ENCODE results near the gene NCDN. TPM values are rescaled to one million over a fixed set of nuclear protein-coding genes. Genes with fewer than 3 reads are reported as not detected.

The NCDN gene
- total RNA-seq, 2 donors from 2014 or later: 14.3 to 20.1 TPM

- ATAC-seq (peak; percentile 59), DNase-seq (peak; percentile 57 to 84 (median 62))
- TF ChIP-seq CTCF (IDR thresholded peaks at IDR 0.05) (no peak), POLR2A (IDR thresholded peaks at IDR 0.05) (peak in 2 of 3 donors; percentile 40)
- Histone ChIP-seq H3K36me3 (replicated peaks in 1 of 2; ENCODE audit: insufficient read depth in 1 of 2, low read depth in 2 of 2) (no peaks in the 10 kb centered on the region), H3K27ac (no peak within 1 kb of the TSS), H3K27me3 (no peaks in the 10 kb centered on the region), H3K4me3 (peak within 1 kb of the TSS; percentile 38 to 45), H3K4me1 (peaks cover 13% of the 10 kb centered on the region), H3K9me3 (no peaks in the 10 kb centered on the region)
- intact Hi-C loops (cut with DNase I): loop anchor here (5.0 kb wide), 2 partner anchors 139 to 154 kb away; no protein-coding TSS in a partner anchor
- WGBS, 2 donors: 23% methylated on average over 63 of the region's 95 CpGs; no CpG with 5 or more reads in 1 of the 2 donors
Measured at GRCh38 chr1:35573198-35574124, 15.9 kb downstream of the NCDN start, which contains the start of gene TFAP2E. Gene TFAP2E (plus strand): TSS chr1:35573314. CDS start chr1:35573578, 264 bp downstream.

GRCh38 chr1:35574125-35574654 is 16.6 kb downstream of the NCDN start:
- H3K27ac ChIP-seq: no peak overlapping the region
- DNase-seq: no peak
- H3K4me1 ChIP-seq: peaks cover 13% of the 10 kb centered on the region
- no peak for TF ChIP-seq CTCF (IDR thresholded peaks at IDR 0.05)
- no peak for TF ChIP-seq POLR2A (IDR thresholded peaks at IDR 0.05)
- H3K9me3 ChIP-seq: no peaks in the 10 kb centered on the region
- intact Hi-C loops (cut with DNase I): loop anchor here (5.0 kb wide), 2 partner anchors 138 to 153 kb away; no protein-coding TSS in a partner anchor
- no peaks in the 10 kb centered on the region for H3K27me3 ChIP-seq
- no peak overlapping the region for H3K4me3 ChIP-seq
- H3K36me3 ChIP-seq (replicated peaks in 1 of 2; ENCODE audit: insufficient read depth in 1 of 2, low read depth in 2 of 2): no peaks in the 10 kb centered on the region
- no peak for ATAC-seq
- 75 to 91% methylated on average over 7 to 48 of the region's 48 CpGs for WGBS, 2 donors

GRCh38 chr1:35574655-35575415 is 17.2 kb downstream of the NCDN start:
- Histone ChIP-seq H3K27ac (no peak overlapping the region), H3K36me3 (replicated peaks in 1 of 2; ENCODE audit: insufficient read depth in 1 of 2, low read depth in 2 of 2) (no peaks in the 10 kb centered on the region), H3K9me3 (no peaks in the 10 kb centered on the region), H3K4me1 (peaks cover 13% of the 10 kb centered on the region), H3K27me3 (no peaks in the 10 kb centered on the region), H3K4me3 (no peak overlapping the region)
- ATAC-seq: no peak
- intact Hi-C loops (cut with DNase I): loop anchor here (5.0 kb wide), 2 partner anchors 137 to 152 kb away; no protein-coding TSS in a partner anchor
- 77% methylated on average over 28 to 29 of the region's 30 CpGs for WGBS, 2 donors
- no peak for DNase-seq
- TF ChIP-seq CTCF (IDR thresholded peaks at IDR 0.05) (no peak), POLR2A (IDR thresholded peaks at IDR 0.05) (no peak)

- Histone ChIP-seq H3K9me3 (no peaks in the 10 kb centered on the region), H3K4me3 (no peak overlapping the region), H3K27me3 (no peaks in the 10 kb centered on the region), H3K27ac (no peak overlapping the region), H3K36me3 (replicated peaks in 1 of 2; ENCODE audit: insufficient read depth in 1 of 2, low read depth in 2 of 2) (no peaks in the 10 kb centered on the region), H3K4me1 (peaks cover 13% of the 10 kb centered on the region)
- DNase-seq: no peak
- 83 to 92% methylated on average over 5 of the region's 5 CpGs for WGBS, 2 donors
- TF ChIP-seq CTCF (IDR thresholded peaks at IDR 0.05) (no peak), POLR2A (IDR thresholded peaks at IDR 0.05) (no peak)
- ATAC-seq: no peak
- intact Hi-C loops (cut with DNase I): no loop called here
Measured at GRCh38 chr1:35575416-35575958, 17.9 kb downstream of the NCDN start.
